Stomach (tissue), 4 donors: ENCODE measurements around the gene RAET1G.

Experiments used
- CTCF ChIP-seq, 7 experiments: fragments of 450-650 bp in 4 of 7; fragments of 200-600 bp in 3 of 7; sonication (generic) in 3 of 7; IDR thresholded peaks; one replicate each; pipeline ENCODE4 v1.5.1; 2016 to 2019; ENCODE audit warnings: antibody characterized with exemption in 7 of 7, control low read depth in 2 of 7, mild to moderate bottlenecking in 1 of 7
- POLR2A ChIP-seq, 4 donors: fragments of 450-650 bp; IDR thresholded peaks; one replicate each; pipeline ENCODE4 v1.6.1; 2016; ENCODE audit warnings: antibody characterized with exemption in 4 of 4, control low read depth in 2 of 4, mild to moderate bottlenecking in 1 of 4, moderate library complexity in 1 of 4

GRCh38 chr6:149903938-149904611 is 18.8 kb downstream of the RAET1G start:
- no peak for TF ChIP-seq CTCF (IDR thresholded peaks at IDR 0.05)
- TF ChIP-seq POLR2A (IDR thresholded peaks at IDR 0.05), result no peak
